AG09319 (cell line): ENCODE measurements around the gene PSMD6.

ENCODE experiments used
- DNase-seq: peaks from one replicate; pipeline ENCODE4 v3.0.0-alpha.2; 2010; ENCODE audit warnings: low read depth; ENCODE audit errors: extremely low read depth
- CTCF ChIP-seq: IDR thresholded peaks from 2 replicates; pipeline ENCODE4 v1.5.1; 2011; ENCODE audit warnings: low read depth, mild to moderate bottlenecking, inconsistent platforms, low read length, moderate library complexity

Gene PSMD6

GRCh38 chr3:64022451-64023186, 675 bp downstream of the PSMD6 start:
- TF ChIP-seq CTCF: no peak
- DNase-seq: no peak

- TF ChIP-seq CTCF: no peak
- DNase-seq: no peak
Measured at GRCh38 chr3:64021922-64022321, 1.4 kb downstream of the PSMD6 start.

GRCh38 chr3:64019879-64020278, 3.4 kb downstream of the PSMD6 start:
- no peak for DNase-seq
- no peak for TF ChIP-seq CTCF

- DNase-seq: no peak
- no peak for TF ChIP-seq CTCF
Measured at GRCh38 chr3:64019271-64019670, 4.0 kb downstream of the PSMD6 start.

- TF ChIP-seq CTCF: no peak
- DNase-seq: no peak
Measured at GRCh38 chr3:64016941-64017620, 6.2 kb downstream of the PSMD6 start.

GRCh38 chr3:64011685-64012084, 11.6 kb downstream of the PSMD6 start:
- peak; percentile 41 for DNase-seq
- TF ChIP-seq CTCF: no peak

- no peak for DNase-seq
Measured at GRCh38 chr3:64010199-64010598, 13.1 kb downstream of the PSMD6 start.

More at GRCh38 chr3:64010199-64010598, 13.1 kb downstream of the PSMD6 start:
- TF ChIP-seq CTCF: no peak
